MCF 10A (cell line): ENCODE data around the gene FBXO21. TPM values are rescaled to one million over a fixed set of nuclear protein-coding genes. Genes with fewer than 3 reads are reported as not detected.

Source experiments
- BruUV-seq: library from RNA; stranded (reverse); fragments of 400-500 nt; replicated peaks from 2 replicates; lab custom pipeline; 2021; lab: Mats Ljungman, UMichigan
- CTCF ChIA-PET: fragments of 300-600 bp; sonication (Branson Sonifier 250); formaldehyde crosslinking; extraction: SDS; loops from one replicate; lab custom pipeline; 2021; ENCODE audit warnings: antibody characterized with exemption, inconsistent platforms; lab: Yijun Ruan, JAX
- POLR2A ChIA-PET: fragments of 300-600, 350-650 bp; sonication (Branson Sonifier 250); formaldehyde crosslinking; extraction: SDS; loops from one replicate; lab custom pipeline; 2020; ENCODE audit warnings: antibody characterized with exemption, inconsistent platforms; lab: Yijun Ruan, JAX
- DNase-seq: peaks from one replicate; pipeline ENCODE4 v3.0.0-alpha.2; 2018; ENCODE audit not compliant: unreplicated experiment
- H3K27ac Mint-ChIP-seq: one replicate; pipeline ENCODE4 v1.8.0; 2022; ENCODE audit warnings: mild to moderate bottlenecking, low read depth, mixed read lengths; ENCODE audit not compliant: unreplicated experiment
- H3K27me3 Mint-ChIP-seq: one replicate; pipeline ENCODE4 v1.8.0; 2022; ENCODE audit warnings: mixed read lengths; ENCODE audit not compliant: insufficient read depth, unreplicated experiment
- H3K36me3 Mint-ChIP-seq: one replicate; pipeline ENCODE4 v1.8.0; 2022; ENCODE audit warnings: mild to moderate bottlenecking, moderate library complexity, mixed read lengths; ENCODE audit not compliant: insufficient read depth, unreplicated experiment
- H3K4me1 Mint-ChIP-seq: one replicate; pipeline ENCODE4 v1.8.0; 2022; ENCODE audit warnings: mixed read lengths; ENCODE audit not compliant: insufficient read depth, unreplicated experiment
- H3K4me3 Mint-ChIP-seq: one replicate; pipeline ENCODE4 v1.8.0; 2022; ENCODE audit warnings: mild to moderate bottlenecking, moderate library complexity, mixed read lengths; ENCODE audit not compliant: unreplicated experiment
- H3K9me3 Mint-ChIP-seq: one replicate; pipeline ENCODE4 v1.8.0; 2022; ENCODE audit warnings: mixed read lengths; ENCODE audit not compliant: unreplicated experiment
- CTCF ChIP-seq: fragments of 200-600 bp; IDR thresholded peaks from one replicate; pipeline ENCODE4 v1.8.0; 2022; ENCODE audit warnings: antibody characterized with exemption, mild to moderate bottlenecking; ENCODE audit not compliant: unreplicated experiment
- intact Hi-C: fragments of 100-400 bp; cut with micrococcal nuclease; formaldehyde crosslinking; loops from 2 replicates; pipeline ENCODE4 v1.14.1; 2022
- total RNA-seq: library from RNA; stranded (reverse); gene quantifications from 2 replicates; pipeline ENCODE4 v1.2.3, GENCODE V29; 2022

The FBXO21 gene
- total RNA-seq, 1 experiment from 2014 or later: 33.4 TPM

DNA sequence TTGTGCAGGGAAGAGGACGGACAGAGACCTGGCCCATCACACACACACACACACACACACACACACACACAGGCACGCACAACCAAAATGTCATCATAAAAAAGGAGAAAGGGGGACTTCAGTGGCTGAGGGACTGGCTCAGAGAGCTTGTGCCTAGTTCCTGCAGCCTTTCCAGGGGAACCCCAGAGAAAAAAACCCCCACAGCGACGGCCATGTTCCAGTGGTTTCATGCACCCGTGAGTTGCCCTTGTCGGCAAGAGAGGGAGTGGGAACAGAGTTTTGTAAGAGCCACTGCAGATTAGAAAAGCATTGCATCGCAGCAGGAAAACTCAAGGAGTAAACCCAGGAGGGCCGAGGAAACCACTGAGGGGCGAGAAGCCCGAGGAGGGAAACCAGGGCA lies 24.5 kb upstream of the FBXO21 start:
- no peak for TF ChIP-seq CTCF

DNA sequence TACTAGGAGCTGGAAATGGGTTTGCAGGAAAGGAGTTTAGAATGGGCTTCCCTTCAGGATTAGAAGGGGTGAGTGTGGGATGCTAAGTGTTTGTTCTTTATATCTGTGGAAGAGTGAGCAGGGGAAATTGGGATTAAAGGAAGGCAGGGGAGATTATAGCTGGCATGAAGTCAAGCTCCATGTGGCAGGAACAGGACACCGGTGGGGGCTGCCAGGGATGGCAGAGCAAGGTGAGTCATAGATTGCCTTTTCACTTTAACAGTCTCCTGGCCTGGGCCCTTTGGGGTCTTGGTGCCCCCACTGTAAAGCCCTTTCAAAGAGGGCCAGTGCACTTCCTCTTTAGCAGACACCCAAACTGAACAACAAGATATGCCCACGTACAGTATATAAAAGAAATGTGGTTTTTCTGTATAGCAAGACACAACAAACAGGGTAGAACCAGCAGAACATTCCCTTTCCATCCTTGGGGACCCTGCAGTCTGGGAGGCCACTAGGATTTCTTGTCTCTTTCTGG lies 23.1 kb upstream of the FBXO21 start:
- no peak for DNase-seq
- POLR2A ChIA-PET: no interaction called here
- intact Hi-C loops: loop anchor here (2.0 to 10.0 kb wide), 4 partner anchors 23 to 623 kb away; no protein-coding TSS in a partner anchor
- Mint-ChIP-seq H3K27me3 (peaks cover 70% of the 10 kb centered on the region), H3K36me3 (no peaks in the 10 kb centered on the region), H3K9me3 (no peaks in the 10 kb centered on the region), H3K27ac (no peak overlapping the region), H3K4me1 (no peaks in the 10 kb centered on the region), H3K4me3 (no peak overlapping the region)
- no peak for TF ChIP-seq CTCF
- CTCF ChIA-PET: interaction anchor here (0.5 to 4.9 kb wide), 35 partner anchors 8 to 1620 kb away, joined by 3 to 72 read pairs (median 4); no protein-coding TSS in a partner anchor
- BruUV-seq: no TSS peak

More for the DNA sequence above, 24.5 kb upstream of the FBXO21 start:
- ChIA-PET CTCF (interaction anchor here (0.6 to 4.9 kb wide), 8 partner anchors 17 to 643 kb away, joined by 3 to 72 read pairs (median 9); no protein-coding TSS in a partner anchor), POLR2A (no interaction called here)
- no peak overlapping the region for H3K4me3 Mint-ChIP-seq
- H3K9me3 Mint-ChIP-seq: no peaks in the 10 kb centered on the region
- no peak overlapping the region for H3K27ac Mint-ChIP-seq
- peaks cover 81% of the 10 kb centered on the region for H3K27me3 Mint-ChIP-seq
- no peaks in the 10 kb centered on the region for H3K4me1 Mint-ChIP-seq
- no peak for DNase-seq
- no peaks in the 10 kb centered on the region for H3K36me3 Mint-ChIP-seq
- no TSS peak for BruUV-seq
- intact Hi-C loops: loop anchor here (5.0 to 10.0 kb wide), 2 partner anchors 373 to 450 kb away; no protein-coding TSS in a partner anchor

GRCh38 chr12:117212563-117213190 lies 22.4 kb upstream of the FBXO21 start:
- peak; percentile 86 for DNase-seq
- intact Hi-C loops: loop anchor here (1.0 to 10.0 kb wide), 6 partner anchors 24 to 638 kb away; no protein-coding TSS in a partner anchor
- Mint-ChIP-seq H3K9me3 (no peaks in the 10 kb centered on the region), H3K36me3 (no peaks in the 10 kb centered on the region), H3K27ac (no peak overlapping the region), H3K4me3 (no peak overlapping the region), H3K4me1 (no peaks in the 10 kb centered on the region), H3K27me3 (peaks cover 70% of the 10 kb centered on the region)
- ChIA-PET POLR2A (no interaction called here), CTCF (interaction anchor here (0.5 to 4.9 kb wide), 34 partner anchors 8 to 853 kb away, joined by 3 to 72 read pairs (median 4); no protein-coding TSS in a partner anchor)
- TF ChIP-seq CTCF: peak; percentile 82
- BruUV-seq: no TSS peak

- ChIA-PET CTCF (interaction anchor here (0.6 to 4.9 kb wide), 15 partner anchors 9 to 1159 kb away, joined by 3 to 72 read pairs (median 4); no protein-coding TSS in a partner anchor), POLR2A (interaction anchor here (1.2 kb wide), 1 partner anchor 13 kb away, joined by 4 read pairs; no protein-coding TSS in a partner anchor)
- Mint-ChIP-seq H3K36me3 (no peaks in the 10 kb centered on the region), H3K4me1 (no peaks in the 10 kb centered on the region), H3K27ac (no peak overlapping the region), H3K27me3 (peaks cover 59% of the 10 kb centered on the region), H3K4me3 (no peak overlapping the region), H3K9me3 (no peaks in the 10 kb centered on the region)
- TF ChIP-seq CTCF: no peak
- BruUV-seq: no TSS peak
- DNase-seq: no peak
- intact Hi-C loops: loop anchor here (5.0 to 10.0 kb wide), 2 partner anchors 377 to 454 kb away; no protein-coding TSS in a partner anchor
Measured at GRCh38 chr12:117210266-117210918, 20.1 kb upstream of the FBXO21 start.
